Smooth muscle cell (in vitro differentiated cells): ENCODE data around the gene CR1L. TPM values are rescaled to one million over a fixed set of nuclear protein-coding genes. Genes with fewer than 3 reads are reported as not detected.
A peak's percentile ranks its signal among the peaks of the same experiment; 100 is the strongest.

Experiments used
- DNase-seq: peaks from one replicate; lab custom pipeline; 2025; ENCODE audit not compliant: unreplicated experiment; lab: John Stamatoyannopoulos, UW
- H2AFZ ChIP-seq: fragments of 200-600 bp; sonication (generic); 2 replicates; pipeline ENCODE4 v1.6.0; 2016; ENCODE audit warnings: antibody characterized with exemption, low read depth, mild to moderate bottlenecking
- H3F3A ChIP-seq: fragments of 200-600 bp; sonication (generic); 2 replicates; pipeline ENCODE4 v1.6.0; 2017; ENCODE audit warnings: antibody characterized with exemption, low read depth
- H3K27ac ChIP-seq: fragments of 200-600 bp; sonication (generic); 2 replicates; pipeline ENCODE4 v1.5.1; 2016; ENCODE audit warnings: low read depth, mild to moderate bottlenecking
- H3K27me3 ChIP-seq: fragments of 200-600 bp; sonication (generic); 2 replicates; pipeline ENCODE4 v1.6.1; 2016; ENCODE audit warnings: low read depth, mild to moderate bottlenecking
- H3K36me3 ChIP-seq: fragments of 200-600 bp; sonication (generic); 2 replicates; pipeline ENCODE4 v1.5.1; 2016; ENCODE audit warnings: low read depth
- H3K4me1 ChIP-seq: fragments of 200-600 bp; sonication (generic); 2 replicates; pipeline ENCODE4 v1.5.1; 2016; ENCODE audit warnings: low read depth
- H3K4me2 ChIP-seq: fragments of 200-600 bp; sonication (generic); 2 replicates; pipeline ENCODE4 v1.6.0; 2016; ENCODE audit warnings: mild to moderate bottlenecking
- H3K4me3 ChIP-seq: fragments of 200-600 bp; sonication (generic); 2 replicates; pipeline ENCODE4 v1.5.1; 2016; ENCODE audit warnings: mild to moderate bottlenecking
- H3K79me2 ChIP-seq: fragments of 200-600 bp; sonication (generic); 2 replicates; pipeline ENCODE4 v1.6.0; 2016; ENCODE audit warnings: low read depth, mild to moderate bottlenecking
- H3K9ac ChIP-seq: fragments of 200-600 bp; sonication (generic); 2 replicates; pipeline ENCODE4 v1.6.0; 2016; ENCODE audit warnings: low read depth
- H3K9me3 ChIP-seq: fragments of 200-600 bp; sonication (generic); replicated peaks from 2 replicates; pipeline ENCODE4 v1.5.1; 2016; ENCODE audit warnings: low read depth
- H4K20me1 ChIP-seq: fragments of 200-600 bp; sonication (generic); 2 replicates; pipeline ENCODE4 v1.6.0; 2016; ENCODE audit warnings: low read depth
- CTCF ChIP-seq: fragments of 200-600 bp; sonication (generic); IDR thresholded peaks from 2 replicates; pipeline ENCODE4 v1.5.1; 2017; ENCODE audit warnings: borderline replicate concordance, mild to moderate bottlenecking, antibody characterized with exemption; ENCODE audit not compliant: insufficient read depth, poor library complexity, severe bottlenecking
- WGBS: methylation state at CpG from one replicate; pipeline ENCODE4 v1.1.7; 2016; ENCODE audit warnings: low lambda C conversion rate; 5-methylcytosine and 5-hydroxymethylcytosine counted together
- polyA plus RNA-seq: library from polyadenylated mRNA; unstranded; fragments of >200 nt; fragmentation: Nextera tagmentation; extraction: Ambion mirVana; gene quantifications from 2 replicates; pipeline ENCODE4 v1.2.1, GENCODE V29; 2016
- total RNA-seq: library from RNA; depleted of rRNA; stranded (reverse); fragments of >200 nt; gene quantifications from 2 replicates; pipeline ENCODE4 v1.2.3, GENCODE V29; 2014

CR1L gene
- not detected in 2 replicates for total RNA-seq
- 0.95 TPM in 1 of 2 replicates, not detected in the other for polyA plus RNA-seq

- H3K9ac ChIP-seq = no peak within 1 kb of the TSS
- no peaks in the 10 kb centered on the region for H3K9me3 ChIP-seq
- peaks cover 3% of the 10 kb centered on the region for H3K27me3 ChIP-seq
- H3K79me2 ChIP-seq = no peaks in the 10 kb centered on the region
- no peak within 1 kb of the TSS for H2AFZ ChIP-seq
- H4K20me1 ChIP-seq = no peaks in the 10 kb centered on the region
- peak within 1 kb of the TSS; percentile 83 for H3K4me2 ChIP-seq
- H3K27ac ChIP-seq = no peak within 1 kb of the TSS
- TF ChIP-seq CTCF = no peak
- H3K36me3 ChIP-seq = no peaks in the 10 kb centered on the region
- H3K4me3 ChIP-seq = peak within 1 kb of the TSS; percentile 44
- no peaks in the 10 kb centered on the region for H3K4me1 ChIP-seq
- H3F3A ChIP-seq = no peaks in the 10 kb centered on the region
- 50% methylated on average over 49 of the region's 65 CpGs for WGBS
- no peak for DNase-seq
These were observed at the start of gene CR1L for GRCh38 chr1:207644852-207645634. Gene CR1L, plus strand, starts transcription at chr1:207645133. Its CDS starts 101 bp downstream, at chr1:207645234.

DNA sequence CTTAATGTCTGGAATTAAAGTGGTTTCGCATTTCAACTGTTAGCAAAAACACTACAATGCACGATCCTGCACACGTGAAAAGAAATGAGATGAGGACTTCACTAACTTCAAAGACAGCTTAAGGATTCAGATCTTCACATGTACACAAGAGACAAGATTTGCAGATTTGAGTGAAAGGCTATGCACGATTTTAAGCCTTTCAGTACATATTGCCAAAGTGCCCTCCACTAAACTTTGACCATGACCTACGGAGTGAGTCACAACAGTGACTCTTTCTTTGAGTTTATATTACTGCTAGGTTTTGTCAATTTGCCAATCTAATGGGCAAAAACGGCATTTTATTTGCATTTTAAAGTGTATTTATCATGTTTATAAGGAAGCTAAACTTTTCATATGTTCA is 41.2 kb upstream of the CR1L start:
- Histone ChIP-seq H3K9me3 (no peaks in the 10 kb centered on the region), H4K20me1 (no peaks in the 10 kb centered on the region), H3F3A (no peaks in the 10 kb centered on the region), H3K9ac (no peak overlapping the region), H3K4me3 (no peak overlapping the region), H3K79me2 (no peaks in the 10 kb centered on the region), H3K36me3 (no peaks in the 10 kb centered on the region), H3K27ac (no peak overlapping the region), H3K4me2 (no peak overlapping the region), H2AFZ (no peak overlapping the region), H3K4me1 (no peaks in the 10 kb centered on the region), H3K27me3 (peaks cover 4% of the 10 kb centered on the region)
- WGBS = 84% methylated on average over 6 of the region's 6 CpGs
- no peak for DNase-seq
- no peak for TF ChIP-seq CTCF

DNA sequence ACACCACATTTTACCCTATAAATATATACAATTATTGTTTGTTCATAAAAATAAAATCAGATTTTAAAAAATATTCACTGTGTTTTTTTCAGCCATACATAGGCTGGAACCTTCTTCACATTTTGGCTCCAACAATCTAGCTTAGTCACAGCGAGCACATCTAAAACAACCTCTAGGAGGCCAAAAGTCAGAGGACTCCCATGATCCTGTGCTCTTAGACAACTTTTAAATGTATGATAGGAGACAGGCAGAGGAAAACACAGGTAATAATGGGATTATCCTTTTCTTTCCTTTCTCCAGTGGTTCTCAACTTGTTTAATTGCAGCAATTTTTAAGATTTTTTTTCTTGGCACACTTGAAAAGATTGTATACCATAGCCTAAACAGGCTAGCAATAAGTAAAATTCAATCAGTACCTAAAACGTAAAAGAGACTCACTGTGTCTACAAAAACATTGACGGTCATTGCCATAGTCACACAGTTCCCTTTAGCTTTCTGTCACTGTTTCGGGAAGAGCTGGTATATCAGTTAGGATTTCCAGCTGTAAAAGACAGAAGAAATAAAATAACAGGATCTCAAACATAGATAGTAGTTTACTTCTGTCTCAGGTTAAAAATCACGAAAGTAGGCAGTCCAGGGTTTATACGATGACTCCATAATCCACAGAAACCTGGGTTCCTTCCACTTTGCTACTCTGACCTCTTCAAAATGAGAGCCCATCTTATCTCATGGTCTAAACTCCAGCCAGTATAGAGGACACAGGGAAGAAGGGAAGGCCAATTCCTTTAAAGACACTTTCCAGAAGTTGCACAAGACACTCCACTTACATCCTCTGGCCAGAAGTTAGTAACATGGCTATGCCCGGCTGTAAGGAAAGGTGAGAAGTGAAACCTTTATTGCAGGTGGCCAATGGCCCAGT is 39.2 kb upstream of the CR1L start:
- WGBS = 97% methylated on average over 7 of the region's 7 CpGs
- Histone ChIP-seq H3K79me2 (no peaks in the 10 kb centered on the region), H3K27ac (no peak overlapping the region), H3K4me1 (no peaks in the 10 kb centered on the region), H3K9ac (no peak overlapping the region), H2AFZ (no peak overlapping the region), H3K4me2 (no peak overlapping the region), H3F3A (no peaks in the 10 kb centered on the region), H3K27me3 (no peaks in the 10 kb centered on the region), H4K20me1 (no peaks in the 10 kb centered on the region), H3K9me3 (no peaks in the 10 kb centered on the region), H3K4me3 (no peak overlapping the region), H3K36me3 (no peaks in the 10 kb centered on the region)
- DNase-seq = no peak
- no peak for TF ChIP-seq CTCF
